Suprapubic skin (tissue), 4 donors: ENCODE results near the gene PRDX2.

Experiments used
- CTCF ChIP-seq, 2 donors: fragments of 200-600 bp in 1 of 2; fragments of 450-650 bp in 1 of 2; sonication (generic) in 1 of 2; IDR thresholded peaks; one replicate each; pipeline ENCODE4 v1.5.1; 2016 to 2019; ENCODE audit warnings: antibody characterized with exemption in 2 of 2, mild to moderate bottlenecking in 1 of 2, moderate library complexity in 1 of 2
- EP300 ChIP-seq: sonication (generic); formaldehyde crosslinking; IDR thresholded peaks from one replicate; pipeline ENCODE4 v1.6.1; 2017; ENCODE audit warnings: antibody characterized with exemption
- POLR2A ChIP-seq, 2 donors: fragments of 450-650 bp; IDR thresholded peaks; one replicate each; pipeline ENCODE4 v1.6.1; 2017; ENCODE audit warnings: antibody characterized with exemption in 2 of 2, mild to moderate bottlenecking in 2 of 2, moderate library complexity in 2 of 2
- POLR2AphosphoS5 ChIP-seq, 3 donors: sonication (generic); formaldehyde crosslinking; IDR thresholded peaks; one replicate each; pipeline ENCODE4 v1.6.1; 2017; ENCODE audit warnings: antibody characterized with exemption in 3 of 3

- TF ChIP-seq CTCF (IDR thresholded peaks at IDR 0.05), result no peak
- TF ChIP-seq POLR2AphosphoS5 (IDR thresholded peaks at IDR 0.05), result no peak
- no peak for TF ChIP-seq POLR2A (IDR thresholded peaks at IDR 0.05)
- TF ChIP-seq EP300, result no peak
Measured at GRCh38 chr19:12783291-12783848, 18.2 kb downstream of the PRDX2 start.
